Measurements from ENCODE around the gene ANKFN1. TPM values are rescaled to one million over a fixed set of nuclear protein-coding genes. Genes with fewer than 3 reads are reported as not detected.

The ANKFN1 gene
- total RNA-seq, 1 experiment from 2014 or later: 0.32 TPM

GRCh38 chr17:56297184-56297583 is 143.9 kb downstream of the ANKFN1 start:
- in situ Hi-C loops (cut with HindIII; ENCODE audit: low pct_unique_long_range_greater_than_20kb, low sequenced_read_pairs): no loop called here
- peak; percentile 22 for DNase-seq (ENCODE audit: low read depth, low spot score)

- DNase-seq (ENCODE audit: low read depth, low spot score): no peak
- in situ Hi-C loops (cut with HindIII; ENCODE audit: low pct_unique_long_range_greater_than_20kb, low sequenced_read_pairs): no loop called here
Observed at GRCh38 chr17:56298846-56299245, 145.6 kb downstream of the ANKFN1 start.

- in situ Hi-C loops (cut with HindIII; ENCODE audit: low pct_unique_long_range_greater_than_20kb, low sequenced_read_pairs): no loop called here
- no peak for DNase-seq (ENCODE audit: low read depth, low spot score)
Observed at GRCh38 chr17:56300144-56300543, 146.9 kb downstream of the ANKFN1 start.

- DNase-seq (ENCODE audit: low read depth, low spot score): peak; percentile 60
- in situ Hi-C loops (cut with HindIII; ENCODE audit: low pct_unique_long_range_greater_than_20kb, low sequenced_read_pairs): no loop called here
Observed at GRCh38 chr17:56305007-56305406, 151.7 kb downstream of the ANKFN1 start.

GRCh38 chr17:56309897-56310296 is 156.6 kb downstream of the ANKFN1 start:
- in situ Hi-C loops (cut with HindIII; ENCODE audit: low pct_unique_long_range_greater_than_20kb, low sequenced_read_pairs): no loop called here
- peak; percentile 49 for DNase-seq (ENCODE audit: low read depth, low spot score)

- DNase-seq (ENCODE audit: low read depth, low spot score): no peak
- in situ Hi-C loops (cut with HindIII; ENCODE audit: low pct_unique_long_range_greater_than_20kb, low sequenced_read_pairs): no loop called here
Observed at GRCh38 chr17:56310782-56311181, 157.5 kb downstream of the ANKFN1 start.

- DNase-seq (ENCODE audit: low read depth, low spot score): no peak
- in situ Hi-C loops (cut with HindIII; ENCODE audit: low pct_unique_long_range_greater_than_20kb, low sequenced_read_pairs): no loop called here
Observed at GRCh38 chr17:56313201-56313600, 159.9 kb downstream of the ANKFN1 start.

- in situ Hi-C loops (cut with HindIII; ENCODE audit: low pct_unique_long_range_greater_than_20kb, low sequenced_read_pairs): no loop called here
- DNase-seq (ENCODE audit: low read depth, low spot score): no peak
Observed at GRCh38 chr17:56314026-56314425, 160.8 kb downstream of the ANKFN1 start.

- in situ Hi-C loops (cut with HindIII; ENCODE audit: low pct_unique_long_range_greater_than_20kb, low sequenced_read_pairs): no loop called here
- DNase-seq (ENCODE audit: low read depth, low spot score): no peak
Observed at GRCh38 chr17:56314984-56315602, 161.8 kb downstream of the ANKFN1 start.

GRCh38 chr17:56316604-56317003 is 163.3 kb downstream of the ANKFN1 start:
- DNase-seq (ENCODE audit: low read depth, low spot score): no peak
- in situ Hi-C loops (cut with HindIII; ENCODE audit: low pct_unique_long_range_greater_than_20kb, low sequenced_read_pairs): no loop called here

GRCh38 chr17:56317351-56318208 is 164.3 kb downstream of the ANKFN1 start:
- no peak for DNase-seq (ENCODE audit: low read depth, low spot score)
- in situ Hi-C loops (cut with HindIII; ENCODE audit: low pct_unique_long_range_greater_than_20kb, low sequenced_read_pairs): no loop called here

GRCh38 chr17:56319531-56319930 is 166.3 kb downstream of the ANKFN1 start:
- DNase-seq (ENCODE audit: low read depth, low spot score): peak; percentile 86
- in situ Hi-C loops (cut with HindIII; ENCODE audit: low pct_unique_long_range_greater_than_20kb, low sequenced_read_pairs): no loop called here

- DNase-seq (ENCODE audit: low read depth, low spot score): peak; percentile 93
- in situ Hi-C loops (cut with HindIII; ENCODE audit: low pct_unique_long_range_greater_than_20kb, low sequenced_read_pairs): no loop called here
Observed at GRCh38 chr17:56320443-56320842, 167.2 kb downstream of the ANKFN1 start.

- DNase-seq (ENCODE audit: low read depth, low spot score): no peak
- in situ Hi-C loops (cut with HindIII; ENCODE audit: low pct_unique_long_range_greater_than_20kb, low sequenced_read_pairs): no loop called here
Observed at GRCh38 chr17:56322991-56323390, 169.7 kb downstream of the ANKFN1 start.

GRCh38 chr17:56324676-56325075 is 171.4 kb downstream of the ANKFN1 start:
- no peak for DNase-seq (ENCODE audit: low read depth, low spot score)
- in situ Hi-C loops (cut with HindIII; ENCODE audit: low pct_unique_long_range_greater_than_20kb, low sequenced_read_pairs): no loop called here

- in situ Hi-C loops (cut with HindIII; ENCODE audit: low pct_unique_long_range_greater_than_20kb, low sequenced_read_pairs): no loop called here
- no peak for DNase-seq (ENCODE audit: low read depth, low spot score)
Observed at GRCh38 chr17:56325313-56326000, 172.2 kb downstream of the ANKFN1 start.

GRCh38 chr17:56326001-56326359 is 172.7 kb downstream of the ANKFN1 start:
- in situ Hi-C loops (cut with HindIII; ENCODE audit: low pct_unique_long_range_greater_than_20kb, low sequenced_read_pairs): no loop called here
- DNase-seq (ENCODE audit: low read depth, low spot score): no peak

- in situ Hi-C loops (cut with HindIII; ENCODE audit: low pct_unique_long_range_greater_than_20kb, low sequenced_read_pairs): no loop called here
- no peak for DNase-seq (ENCODE audit: low read depth, low spot score)
Observed at GRCh38 chr17:56347639-56348038, 194.4 kb downstream of the ANKFN1 start.

GRCh38 chr17:56350592-56350991 is 197.3 kb downstream of the ANKFN1 start:
- in situ Hi-C loops (cut with HindIII; ENCODE audit: low pct_unique_long_range_greater_than_20kb, low sequenced_read_pairs): no loop called here
- peak; percentile 20 for DNase-seq (ENCODE audit: low read depth, low spot score)
